HG02870 (cell line): ENCODE measurements around the gene PLIN5.

ENCODE experiments used
- ATAC-seq: cut with Tn5 transposase; IDR thresholded peaks from one replicate; pipeline ENCODE4 v1.9.1; 2021; ENCODE audit warnings: mild to moderate bottlenecking, moderate library complexity; ENCODE audit not compliant: unreplicated experiment

The PLIN5 gene, protein sequence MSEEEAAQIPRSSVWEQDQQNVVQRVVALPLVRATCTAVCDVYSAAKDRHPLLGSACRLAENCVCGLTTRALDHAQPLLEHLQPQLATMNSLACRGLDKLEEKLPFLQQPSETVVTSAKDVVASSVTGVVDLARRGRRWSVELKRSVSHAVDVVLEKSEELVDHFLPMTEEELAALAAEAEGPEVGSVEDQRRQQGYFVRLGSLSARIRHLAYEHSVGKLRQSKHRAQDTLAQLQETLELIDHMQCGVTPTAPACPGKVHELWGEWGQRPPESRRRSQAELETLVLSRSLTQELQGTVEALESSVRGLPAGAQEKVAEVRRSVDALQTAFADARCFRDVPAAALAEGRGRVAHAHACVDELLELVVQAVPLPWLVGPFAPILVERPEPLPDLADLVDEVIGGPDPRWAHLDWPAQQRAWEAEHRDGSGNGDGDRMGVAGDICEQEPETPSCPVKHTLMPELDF

DNA sequence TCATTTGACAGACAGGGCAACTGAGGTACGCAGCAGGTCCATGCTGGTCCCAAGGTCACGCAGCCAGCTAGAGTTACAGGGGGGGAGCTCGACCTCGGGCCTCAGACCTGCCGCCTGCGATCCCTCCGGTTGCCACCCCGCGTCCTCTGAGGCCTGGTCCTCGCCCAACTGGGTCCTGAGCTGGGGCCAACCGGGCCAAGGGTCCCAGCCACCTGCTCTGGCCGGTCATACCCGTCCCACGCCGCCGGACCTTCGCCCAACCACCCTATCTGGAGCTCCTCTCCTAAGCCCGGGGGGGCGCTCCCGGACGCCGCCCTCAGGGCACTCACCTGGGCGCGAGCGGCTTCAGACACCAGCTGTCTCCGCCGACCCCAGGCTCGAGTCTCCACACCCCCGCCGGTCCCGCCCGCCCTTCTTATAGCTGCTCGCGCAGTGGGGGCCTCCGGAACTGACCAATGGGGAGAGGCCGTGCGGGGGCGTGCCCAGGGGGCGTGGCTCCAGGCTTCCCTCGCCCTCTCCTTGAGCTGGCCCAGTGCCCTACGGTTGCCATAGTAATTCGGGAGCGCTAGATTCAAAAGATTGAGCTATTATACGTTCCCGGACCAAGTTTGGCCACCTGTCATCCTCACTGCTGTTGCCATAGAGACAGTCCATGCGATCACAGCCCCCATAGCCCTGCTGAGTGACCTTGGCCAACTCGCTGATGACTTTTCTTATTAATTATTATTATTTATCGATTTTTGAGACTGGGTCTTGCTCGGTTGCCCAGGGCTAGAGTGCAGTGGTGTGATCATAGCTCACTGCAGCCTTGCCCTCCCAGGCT, at the start of gene PLIN5:
PLIN5 (minus strand) TSS at position 389 of the 823 bp plus-strand sequence. CDS start 1,150 bp downstream, outside the sequence.
- ATAC-seq, result no peak

DNA sequence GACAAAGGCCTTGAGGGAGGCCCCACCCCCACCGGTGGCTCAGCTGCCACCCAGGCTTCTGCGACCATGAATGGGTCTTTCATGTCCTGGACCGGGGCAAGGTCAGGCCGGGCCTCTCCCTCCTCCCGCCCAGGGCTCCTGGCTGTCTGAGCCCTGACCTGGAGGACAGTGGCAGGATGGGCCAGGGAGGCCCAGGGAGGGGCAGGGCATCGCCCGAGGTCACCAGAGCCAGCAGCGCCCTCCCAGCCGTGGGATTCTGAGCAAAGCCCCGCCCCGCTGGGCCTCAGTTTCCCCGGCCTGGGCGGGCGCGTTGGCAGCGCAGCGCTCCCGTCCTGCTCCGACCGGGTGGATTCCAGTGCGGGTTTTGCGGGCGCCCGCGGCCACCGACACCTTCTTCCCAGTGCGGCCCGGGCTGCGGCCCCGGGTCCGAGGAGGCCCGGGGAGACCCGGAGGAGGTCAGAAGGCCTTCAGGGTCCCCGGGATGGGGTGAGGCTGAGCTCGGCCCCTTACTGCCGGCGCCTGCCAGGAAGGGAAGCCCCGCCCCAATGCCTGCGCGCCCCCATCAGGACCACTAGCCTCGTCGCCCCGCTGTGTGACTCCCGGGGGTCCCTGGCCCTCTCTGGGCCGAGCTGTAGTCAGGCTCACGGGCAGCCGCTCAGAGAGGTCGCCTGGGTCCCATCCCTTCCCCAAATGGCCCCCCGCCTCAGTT, 49.1 kb upstream of the PLIN5 start:
- ATAC-seq, result no peak

DNA sequence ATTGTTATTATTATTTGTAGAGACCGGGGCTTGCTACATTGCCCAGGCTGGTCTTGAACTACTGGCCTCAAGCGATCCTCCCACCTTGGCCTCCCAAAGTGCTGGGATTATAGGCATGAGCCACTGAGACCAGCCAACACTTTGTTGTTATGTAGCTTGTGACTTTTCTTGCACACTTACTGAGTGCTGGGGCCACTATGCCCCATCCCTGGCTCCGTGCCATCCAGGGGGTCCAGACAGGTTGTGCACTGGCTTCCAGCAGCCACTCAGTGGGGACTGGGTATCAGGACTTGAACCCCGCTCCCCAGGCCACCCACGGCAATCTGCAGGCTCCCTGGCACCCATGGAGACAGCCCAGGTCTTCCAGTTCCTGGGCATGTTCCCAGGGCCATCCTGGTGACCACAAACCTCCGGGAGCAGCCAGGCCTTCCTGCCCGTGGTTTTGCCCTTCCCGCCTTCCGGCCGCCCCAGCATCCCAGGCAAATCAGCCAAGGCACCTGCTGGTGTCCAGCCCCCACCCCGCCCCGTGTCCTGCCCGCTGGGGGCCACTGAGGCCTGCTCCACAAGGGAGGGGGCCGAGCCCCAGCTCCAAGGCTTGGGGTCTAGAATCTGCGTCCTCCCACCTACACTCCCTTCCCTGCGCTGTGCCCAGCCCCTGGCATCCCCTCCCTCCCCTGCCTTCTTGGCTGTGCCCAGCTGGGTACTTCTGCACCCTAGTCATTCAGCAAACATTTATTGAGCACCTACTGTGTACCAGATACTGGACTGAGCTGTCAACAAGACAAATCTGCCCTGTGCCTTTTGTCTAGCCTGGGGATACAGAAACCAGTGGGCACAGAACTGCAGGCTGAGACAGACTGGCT, 48.2 kb upstream of the PLIN5 start:
- no peak for ATAC-seq

DNA sequence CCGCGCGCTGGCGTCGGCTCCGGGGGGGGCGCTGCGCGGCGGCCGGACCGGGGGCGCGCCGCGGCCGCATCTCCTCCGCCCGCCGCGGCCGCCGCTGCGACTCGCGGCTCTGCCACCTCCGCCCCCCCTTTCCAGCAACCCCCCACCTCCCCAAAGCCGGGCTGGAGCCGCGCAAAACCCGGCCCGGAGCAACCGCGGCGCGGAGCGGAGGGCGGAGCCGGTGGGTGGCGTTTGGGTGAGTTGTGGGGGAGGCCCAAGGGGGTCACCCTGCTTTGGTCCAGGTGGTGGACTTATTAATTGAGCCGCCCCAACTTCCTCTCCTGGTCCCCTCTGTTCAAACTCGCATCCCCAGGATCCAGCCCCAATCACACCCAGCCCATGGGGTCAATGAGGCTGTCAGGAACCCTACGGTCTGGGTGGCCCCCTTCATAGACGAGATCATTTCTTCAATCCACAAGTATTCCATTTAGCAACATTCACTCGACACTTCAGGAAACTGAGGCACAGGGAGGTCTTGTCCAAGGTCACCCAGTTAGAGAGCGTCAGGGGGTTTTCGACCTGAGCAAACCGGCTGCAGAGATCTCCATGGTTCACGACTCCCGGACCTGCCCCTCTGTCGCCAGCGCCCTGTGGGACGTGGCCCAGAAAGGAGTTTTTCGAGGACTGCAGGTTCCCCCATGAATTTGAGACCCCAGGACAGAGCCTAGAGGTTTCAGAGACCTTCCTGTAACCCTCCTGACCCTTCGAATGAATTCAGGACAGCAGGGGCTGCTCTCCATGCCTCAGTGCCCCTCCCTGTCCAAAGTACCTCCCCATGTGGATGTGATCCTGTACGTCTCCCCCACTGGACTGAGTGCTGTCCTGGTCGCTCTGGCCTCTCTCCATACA, 46.9 kb upstream of the PLIN5 start:
- no peak for ATAC-seq

DNA sequence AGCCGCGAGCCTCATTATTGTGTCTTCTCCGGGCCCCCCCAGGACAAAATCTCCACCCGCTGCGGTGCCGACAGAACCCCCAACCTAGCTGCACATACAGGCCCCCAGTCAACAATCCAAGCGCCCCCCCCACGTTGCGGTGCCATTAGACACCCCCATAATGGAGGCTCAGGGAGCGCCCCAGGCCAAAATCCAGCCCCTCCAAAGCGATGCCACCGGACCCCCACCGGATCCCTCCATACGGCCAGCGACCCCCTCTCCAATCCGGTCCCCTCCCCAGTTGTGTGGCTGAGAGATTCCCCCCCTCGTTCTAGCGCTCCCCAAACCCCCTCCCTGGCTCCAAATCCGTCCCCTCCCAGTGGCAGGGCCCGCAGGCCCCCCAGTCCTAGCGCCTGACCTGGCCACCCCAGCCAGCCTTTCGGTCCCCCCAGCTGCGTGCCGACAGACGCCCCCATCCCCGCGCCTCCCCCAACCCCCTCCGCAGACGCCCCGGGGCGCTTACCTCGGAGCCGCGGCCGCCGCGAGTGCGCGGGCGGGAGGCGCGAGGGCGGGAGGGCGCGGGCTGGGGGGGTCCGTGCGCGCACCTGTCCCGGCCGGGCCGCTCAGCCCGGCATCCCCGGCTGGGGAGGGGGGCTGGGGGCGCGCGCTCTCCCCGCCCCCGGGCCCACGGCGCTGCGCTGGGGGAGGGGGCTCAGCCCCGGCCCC, 46.1 kb upstream of the PLIN5 start:
- no peak for ATAC-seq

DNA sequence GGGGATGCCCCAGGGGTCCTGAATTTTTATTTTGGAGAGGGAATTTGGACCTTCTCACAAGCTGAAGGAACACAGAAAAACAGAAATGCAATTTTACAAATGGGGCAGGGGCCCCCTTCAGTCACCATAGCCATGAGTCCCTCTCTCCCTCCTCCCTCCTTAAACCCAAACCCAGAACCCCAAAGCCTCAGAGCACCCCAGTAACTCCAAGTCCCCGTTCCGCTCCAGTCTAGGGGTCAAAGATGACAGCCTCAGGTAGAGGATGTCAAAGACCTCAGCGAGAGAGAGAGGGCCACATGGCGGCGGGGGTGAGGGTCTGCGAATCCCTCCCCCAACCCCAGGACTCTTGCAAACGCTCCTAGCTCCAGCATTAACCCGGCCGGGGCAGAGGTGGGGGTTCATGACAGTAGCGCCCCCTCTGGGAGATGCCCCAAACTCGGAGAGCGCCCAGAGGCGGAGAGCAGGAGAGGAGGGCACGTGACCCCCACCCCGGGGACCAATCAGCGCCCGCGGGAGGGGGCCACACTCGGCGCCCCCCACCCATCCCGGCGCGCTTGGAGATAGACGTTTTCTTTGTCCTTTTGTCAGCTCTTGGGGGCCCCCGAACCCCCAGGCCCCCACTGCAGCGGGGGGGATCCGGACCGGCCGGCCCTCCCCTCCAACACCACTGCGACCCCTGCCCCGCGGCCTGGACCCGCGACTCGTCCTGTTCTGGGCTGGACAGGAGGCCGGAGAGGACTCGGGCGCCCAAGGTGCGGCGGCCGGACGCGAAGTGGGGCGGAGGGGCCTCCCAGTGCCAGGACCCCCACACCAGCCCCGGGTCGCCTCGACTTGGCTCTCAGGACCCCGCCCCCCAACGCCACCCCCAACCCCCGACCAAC, 45.2 kb upstream of the PLIN5 start:
- no peak for ATAC-seq

DNA sequence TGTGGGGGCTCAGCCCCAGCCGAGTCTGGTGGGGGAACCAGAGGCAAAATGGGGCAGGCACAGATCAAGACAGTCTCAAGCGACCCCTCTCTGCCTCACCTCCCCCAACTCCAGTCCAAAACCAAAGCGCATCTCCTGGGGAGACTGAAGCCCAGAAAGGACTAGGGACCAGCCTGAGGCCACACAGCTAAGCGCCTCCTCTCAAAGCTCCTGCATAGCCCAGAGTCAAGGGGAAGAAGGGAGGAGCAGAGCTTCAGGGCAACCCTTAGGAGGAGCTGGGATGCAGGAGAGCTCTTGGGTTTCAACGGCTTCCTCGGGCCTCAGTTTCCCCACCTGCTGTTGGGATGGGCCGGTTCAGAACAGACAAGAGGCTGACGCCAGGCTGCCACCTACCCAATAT, 44.4 kb upstream of the PLIN5 start:
- no peak for ATAC-seq

DNA sequence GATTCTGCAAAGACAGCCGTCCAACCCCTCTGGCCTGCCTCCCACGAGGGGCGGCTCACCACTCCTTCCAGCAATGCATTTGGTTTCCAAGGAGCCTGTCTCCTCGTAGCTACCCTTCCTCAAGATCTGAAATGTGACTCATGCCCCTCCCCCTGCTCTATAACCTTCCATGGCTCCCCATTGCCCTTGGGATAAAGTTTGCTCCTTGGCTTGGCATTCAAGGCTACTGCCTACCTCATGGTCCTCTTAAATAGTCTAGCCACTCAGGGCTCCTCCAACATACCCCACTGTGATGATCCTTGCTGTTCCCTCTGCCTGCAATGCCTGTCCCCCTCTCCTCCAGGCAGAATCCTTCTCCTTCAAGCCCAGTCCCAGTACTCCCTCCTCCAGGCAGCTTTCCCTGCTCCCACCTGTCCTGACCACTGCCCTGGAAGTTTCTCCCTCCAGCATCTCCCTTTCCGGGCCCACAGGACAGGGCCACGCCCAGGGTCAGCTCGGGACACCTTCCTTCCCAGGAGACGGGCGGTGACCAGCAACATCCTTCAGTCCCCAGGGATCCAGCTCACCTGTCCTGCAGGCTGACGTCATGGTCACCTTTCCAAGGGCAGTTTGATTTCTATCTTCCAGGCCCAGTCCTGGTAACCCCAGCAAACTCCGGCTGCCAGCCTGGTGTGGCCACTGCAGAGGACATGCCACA, 43.7 kb upstream of the PLIN5 start:
- ATAC-seq, result no peak

DNA sequence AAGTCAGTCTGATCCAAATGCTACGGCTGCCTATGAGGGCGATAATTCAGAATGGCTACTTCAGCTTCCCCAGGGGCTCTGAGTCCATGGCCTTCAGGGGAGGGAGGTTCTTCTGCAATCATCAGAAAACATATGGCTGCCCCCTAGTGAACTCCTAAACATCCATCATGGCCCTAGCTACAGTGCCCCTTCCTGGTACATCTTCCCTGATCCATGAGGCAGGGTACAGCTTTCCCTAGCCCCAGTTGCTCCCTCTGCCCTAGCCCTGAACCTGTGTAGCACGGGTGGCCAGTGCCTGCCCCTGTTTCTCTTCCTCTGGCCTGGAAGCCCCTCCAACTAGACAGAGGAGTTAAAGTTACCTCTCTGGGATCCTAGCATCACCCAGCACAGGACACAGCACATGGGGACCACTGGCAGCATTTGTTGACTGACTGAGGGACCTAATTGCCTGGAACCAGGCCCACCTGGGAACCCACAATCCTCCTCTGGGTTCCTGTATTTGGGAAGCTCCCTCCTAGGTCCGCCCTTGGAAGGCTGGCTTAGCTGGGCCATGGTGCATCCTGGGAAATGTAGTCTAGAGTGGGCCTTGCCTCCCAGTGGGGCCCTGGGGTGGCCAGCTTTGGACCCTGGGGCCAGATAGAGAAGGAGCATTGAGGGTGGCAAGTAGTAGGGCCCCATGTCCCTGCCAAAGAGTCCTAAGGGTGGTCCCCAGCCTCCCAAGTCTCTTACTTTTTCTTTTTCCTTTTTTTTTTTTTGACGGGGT, 42.2 kb upstream of the PLIN5 start:
- ATAC-seq, result no peak

DNA sequence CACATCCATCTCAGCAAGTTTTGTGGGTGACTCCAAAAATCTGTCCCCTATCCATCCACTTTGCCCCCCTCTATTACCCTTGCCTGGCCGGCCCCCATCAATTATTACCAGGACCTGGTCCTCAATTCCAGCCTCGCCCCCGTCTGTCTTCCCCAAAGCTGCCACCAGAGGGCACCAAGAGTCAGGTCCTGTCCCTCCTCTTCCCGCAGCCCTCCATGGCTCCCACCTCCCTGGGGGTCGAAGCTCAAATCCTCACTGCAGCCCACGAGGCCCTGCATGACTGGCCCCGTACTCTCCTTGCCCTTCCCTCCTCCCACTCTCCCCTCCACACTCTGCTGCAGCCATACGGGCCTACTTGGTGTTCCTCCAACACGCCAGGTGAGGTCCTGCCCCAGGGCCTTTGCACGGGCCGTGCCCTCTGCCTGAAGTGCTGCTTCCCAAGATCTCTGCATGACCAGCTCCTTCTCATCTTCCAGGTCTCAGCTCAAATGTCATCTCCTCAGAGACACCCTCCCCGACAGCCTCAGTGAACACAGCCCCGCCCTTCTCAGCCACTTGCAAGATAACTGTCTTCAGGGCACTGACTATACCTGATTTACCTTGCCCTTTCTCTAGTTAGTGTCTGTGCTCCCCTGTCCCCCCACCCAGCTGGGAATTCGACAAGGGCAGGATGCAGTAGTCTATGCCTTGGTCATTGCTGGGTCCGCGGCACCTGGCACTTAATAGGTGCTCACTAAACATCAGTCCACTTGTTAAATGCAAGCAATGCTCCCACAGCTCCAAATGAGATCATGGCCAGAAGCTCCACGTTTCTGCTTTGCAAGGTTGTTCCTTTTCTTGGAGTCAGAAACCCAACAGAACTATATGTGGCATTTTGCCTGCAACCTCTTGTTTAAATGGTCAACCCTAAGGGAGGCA, 41.3 kb upstream of the PLIN5 start:
- no peak for ATAC-seq

DNA sequence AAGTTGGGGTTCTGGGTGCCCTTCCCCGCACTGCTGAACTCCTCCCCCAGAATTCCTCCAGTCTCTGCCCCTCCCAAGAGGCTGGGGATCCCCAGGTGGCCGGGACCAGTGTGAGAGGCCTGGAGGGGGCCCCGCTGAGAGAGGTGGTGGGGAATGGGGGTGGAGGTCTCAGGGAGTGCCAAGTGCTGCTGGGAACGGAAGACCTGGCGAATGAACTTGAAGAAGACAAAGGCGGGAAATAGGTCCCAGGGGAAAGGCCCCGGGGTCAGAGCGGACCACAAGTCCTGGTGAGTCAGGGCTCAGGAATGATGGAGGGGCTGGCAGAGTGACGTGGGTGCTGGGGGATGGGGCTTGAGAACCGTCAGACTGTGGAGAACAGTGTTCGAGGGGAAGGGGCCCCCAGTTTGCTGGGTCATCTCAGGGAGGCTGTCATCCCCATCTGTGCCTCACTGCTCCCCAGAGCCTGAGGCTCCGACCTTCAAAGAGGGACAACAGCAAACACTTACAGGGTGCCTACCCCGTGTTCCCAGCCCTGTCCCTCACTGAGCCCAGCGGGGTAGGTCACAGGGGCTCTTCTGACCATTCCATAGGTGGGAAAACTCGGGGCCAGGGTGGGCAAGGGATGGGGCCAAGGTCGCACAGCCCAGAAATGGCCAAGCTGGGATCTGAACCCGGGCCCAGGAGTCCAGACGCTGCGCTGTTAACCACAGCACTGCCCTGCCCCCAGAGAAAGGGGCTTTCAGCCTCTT, 40.4 kb upstream of the PLIN5 start:
- no peak for ATAC-seq

DNA sequence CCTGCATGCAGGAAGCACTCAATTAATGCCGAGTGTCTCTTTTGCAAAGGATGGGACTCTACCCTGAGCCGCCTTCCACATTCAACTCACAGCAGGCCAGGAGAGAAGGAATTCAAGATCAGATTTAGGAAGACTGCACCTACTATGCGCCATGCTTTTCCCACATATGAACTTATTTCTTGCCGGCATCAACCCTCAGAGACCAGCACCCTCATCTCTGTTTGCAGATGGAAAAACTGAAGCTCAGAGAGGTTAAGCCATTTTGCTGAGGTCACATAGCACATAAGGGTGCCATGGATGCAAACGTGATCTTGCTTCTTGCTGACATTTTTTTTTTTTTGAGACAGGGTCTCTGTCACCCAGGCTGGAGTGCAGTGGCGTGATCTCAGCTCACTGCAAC, 38.7 kb upstream of the PLIN5 start:
- no peak for ATAC-seq

DNA sequence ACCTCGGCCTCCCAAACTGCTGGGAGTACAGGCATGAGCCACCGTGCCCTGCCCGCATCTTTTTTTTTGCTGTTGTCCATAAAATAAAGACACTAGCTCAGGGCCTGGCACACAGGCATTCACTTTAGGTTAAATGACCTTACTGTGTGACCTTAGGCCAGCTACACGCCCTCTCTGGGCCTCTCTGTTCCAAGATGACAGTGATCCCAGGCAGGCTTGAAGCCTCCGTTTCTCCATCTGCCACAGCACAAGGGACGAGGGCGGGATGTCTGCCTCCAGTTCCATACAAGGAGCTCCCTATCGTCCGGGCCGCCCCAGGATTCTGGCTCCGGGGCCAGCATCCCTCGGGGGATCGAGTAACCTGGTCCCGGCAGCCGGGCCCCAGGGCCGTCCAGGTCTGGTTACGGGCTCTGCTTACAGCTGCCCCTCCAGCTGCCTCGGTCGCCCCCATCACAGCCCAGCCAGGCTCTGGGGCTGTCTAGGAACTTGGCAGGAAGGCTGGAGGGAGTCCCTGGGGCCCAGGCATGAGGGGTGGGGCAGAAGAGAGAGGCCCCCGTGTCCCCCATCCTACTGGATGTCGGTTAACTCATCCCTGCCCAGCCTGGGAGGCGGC, 36.4 kb upstream of the PLIN5 start:
- ATAC-seq, result no peak

DNA sequence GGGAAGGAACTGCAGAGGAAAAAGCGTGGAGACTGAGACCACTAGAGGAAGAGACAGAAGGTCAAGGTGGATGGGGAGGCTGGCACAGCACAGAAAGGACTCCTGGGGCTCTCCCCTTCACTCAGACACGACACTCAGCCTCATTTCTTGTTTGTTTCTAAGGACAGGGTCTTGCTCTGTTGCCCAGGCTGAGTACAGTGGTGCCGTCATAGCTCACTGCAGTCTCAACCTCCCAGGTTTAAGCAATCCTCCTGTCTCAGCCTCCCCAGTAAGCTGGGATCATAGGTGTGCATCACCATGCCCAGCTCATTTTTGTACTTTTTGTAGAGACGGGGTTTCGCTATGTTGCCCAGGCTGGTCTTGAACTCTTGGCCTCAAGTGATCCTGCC, 35.9 kb upstream of the PLIN5 start:
- no peak for ATAC-seq
